NCI-H226 (cell line): ENCODE measurements around the gene RPP14.
A peak's percentile ranks its signal among the peaks of the same experiment; 100 is the strongest.

Source experiments
- DNase-seq: peaks from one replicate; pipeline ENCODE4 v3.0.0-alpha.2; 2015

Gene RPP14

GRCh38 chr3:58359621-58360020, 53.6 kb downstream of the RPP14 start:
- DNase-seq, result no peak

GRCh38 chr3:58361866-58362265, 55.8 kb downstream of the RPP14 start:
- no peak for DNase-seq

GRCh38 chr3:58366699-58367098, 60.7 kb downstream of the RPP14 start:
- DNase-seq, result peak; percentile 60

- DNase-seq, result no peak
Observed at GRCh38 chr3:58369038-58369437, 63.0 kb downstream of the RPP14 start.
